H9 (cell line): Measurements from ENCODE around the gene NR3C2. TPM values are rescaled to one million over a fixed set of nuclear protein-coding genes. Genes with fewer than 3 reads are reported as not detected.

Experiments
- DNase-seq: peaks from one replicate; pipeline ENCODE4 v3.0.0-alpha.2; 2017
- H2AFZ ChIP-seq: one replicate; pipeline ENCODE4 v1.6.1; 2013; ENCODE audit warnings: mild to moderate bottlenecking, low read length, control low read depth, moderate library complexity
- H2AK5ac ChIP-seq: 2 replicates; pipeline ENCODE4 v1.6.1; 2013; ENCODE audit warnings: low read length, control low read depth, mixed read lengths; ENCODE audit not compliant: insufficient read length
- H2BK120ac ChIP-seq: one replicate; pipeline ENCODE4 v1.6.1; 2013; ENCODE audit warnings: low read depth, mild to moderate bottlenecking, low read length, control low read depth, inconsistent platforms; ENCODE audit not compliant: poor library complexity, severe bottlenecking
- H2BK12ac ChIP-seq: 2 replicates; pipeline ENCODE4 v1.6.1; 2013; ENCODE audit warnings: low read length, control low read depth, mixed read lengths, low read depth; ENCODE audit not compliant: insufficient read length
- H2BK15ac ChIP-seq: 2 replicates; pipeline ENCODE4 v1.6.1; 2013; ENCODE audit warnings: low read depth, low read length, control low read depth
- H2BK20ac ChIP-seq: one replicate; pipeline ENCODE4 v1.6.1; 2013; ENCODE audit warnings: low read depth, mild to moderate bottlenecking, low read length, control low read depth, inconsistent platforms; ENCODE audit not compliant: poor library complexity, severe bottlenecking
- H2BK5ac ChIP-seq: 2 replicates; pipeline ENCODE4 v1.6.1; 2013; ENCODE audit warnings: low read length, control low read depth, mixed read lengths; ENCODE audit not compliant: insufficient read length
- H3K14ac ChIP-seq: 2 replicates; pipeline ENCODE4 v1.6.1; 2013; ENCODE audit warnings: low read length, control low read depth; ENCODE audit not compliant: insufficient read depth
- H3K18ac ChIP-seq: 2 replicates; pipeline ENCODE4 v1.6.1; 2013; ENCODE audit warnings: low read depth, mild to moderate bottlenecking, mixed read lengths, low read length, control low read depth; ENCODE audit not compliant: insufficient read length
- H3K23ac ChIP-seq: 2 replicates; pipeline ENCODE4 v1.6.1; 2013; ENCODE audit warnings: low read length, control low read depth, mixed read lengths, low read depth; ENCODE audit not compliant: insufficient read length
- H3K23me2 ChIP-seq: 2 replicates; pipeline ENCODE4 v1.6.1; 2013; ENCODE audit warnings: low read depth, mild to moderate bottlenecking, mixed read lengths, low read length, control low read depth; ENCODE audit not compliant: insufficient read length, poor library complexity, severe bottlenecking
- H3K27ac ChIP-seq: 2 replicates; pipeline ENCODE4 v1.5.1; 2013; ENCODE audit warnings: low read length, control low read depth, mixed read lengths, low read depth; ENCODE audit not compliant: insufficient read length
- H3K27me3 ChIP-seq: 2 replicates; pipeline ENCODE4 v1.6.1; 2013; ENCODE audit warnings: low read length, control low read depth, inconsistent platforms; ENCODE audit not compliant: insufficient read depth
- H3K4ac ChIP-seq: 2 replicates; pipeline ENCODE4 v1.6.1; 2013; ENCODE audit warnings: low read depth, mild to moderate bottlenecking, control low read depth, inconsistent platforms, low read length, moderate library complexity
- H3K4me1 ChIP-seq: 2 replicates; pipeline ENCODE4 v1.6.1; 2013; ENCODE audit warnings: low read length, control low read depth, inconsistent platforms; ENCODE audit not compliant: insufficient read depth
- H3K4me2 ChIP-seq: 2 replicates; pipeline ENCODE4 v1.6.1; 2013; ENCODE audit warnings: low read length, control low read depth, mixed read lengths; ENCODE audit not compliant: insufficient read length, insufficient read depth
- H3K56ac ChIP-seq: 2 replicates; pipeline ENCODE4 v1.6.1; 2013; ENCODE audit warnings: low read depth, mild to moderate bottlenecking, mixed read lengths, low read length, control low read depth; ENCODE audit not compliant: insufficient read length
- H3K79me1 ChIP-seq: 2 replicates; pipeline ENCODE4 v1.6.1; 2013; ENCODE audit warnings: low read depth, mild to moderate bottlenecking, moderate library complexity, low read length, control low read depth, inconsistent platforms; ENCODE audit not compliant: insufficient read depth, poor library complexity, severe bottlenecking
- H3K79me2 ChIP-seq: 2 replicates; pipeline ENCODE4 v1.6.1; 2013; ENCODE audit warnings: low read length, control low read depth, inconsistent platforms; ENCODE audit not compliant: insufficient read depth
- H3K9ac ChIP-seq: 2 replicates; pipeline ENCODE4 v1.6.1; 2013; ENCODE audit warnings: low read length, control low read depth, mixed read lengths; ENCODE audit not compliant: insufficient read length; ENCODE audit errors: extremely low read depth
- H3K9me3 ChIP-seq: one replicate; pipeline ENCODE4 v1.6.1; 2013; ENCODE audit warnings: low read depth, low read length, inconsistent platforms; ENCODE audit not compliant: control insufficient read depth
- H3T11ph ChIP-seq: one replicate; pipeline ENCODE4 v1.6.1; 2013; ENCODE audit warnings: mild to moderate bottlenecking, low read length, control low read depth, inconsistent platforms
- H4K20me1 ChIP-seq: one replicate; pipeline ENCODE4 v1.6.1; 2013; ENCODE audit not compliant: control insufficient read depth, insufficient read length, insufficient read depth
- H4K5ac ChIP-seq: 2 replicates; pipeline ENCODE4 v1.6.1; 2013; ENCODE audit warnings: low read depth, mild to moderate bottlenecking, mixed read lengths, low read length, control low read depth; ENCODE audit not compliant: insufficient read length
- H4K8ac ChIP-seq: replicated peaks from 2 replicates; pipeline ENCODE4 v1.6.1; 2013; ENCODE audit warnings: low read length, control low read depth, mixed read lengths, low read depth; ENCODE audit not compliant: insufficient read length
- H4K91ac ChIP-seq: 2 replicates; pipeline ENCODE4 v1.6.1; 2013; ENCODE audit warnings: low read depth, mild to moderate bottlenecking, moderate library complexity, mixed read lengths, low read length, control low read depth; ENCODE audit not compliant: insufficient read length
- H3K27ac Mint-ChIP-seq, 3 experiments: 2 replicates in 2 of 3; 3 replicates in 1 of 3; pipeline ENCODE4 v1.8.0; 2020 to 2021; ENCODE audit warnings: mixed read lengths in 3 of 3, mild to moderate bottlenecking in 1 of 3, moderate library complexity in 1 of 3
- H3K27me3 Mint-ChIP-seq: 2 replicates; pipeline ENCODE4 v1.8.0; 2021; ENCODE audit warnings: low read depth, mild to moderate bottlenecking, moderate library complexity, mixed read lengths
- H3K36me3 Mint-ChIP-seq, 3 experiments: 2 replicates in 2 of 3; 3 replicates in 1 of 3; pipeline ENCODE4 v1.8.0; 2020 to 2021; ENCODE audit warnings: low read depth in 3 of 3, mixed read lengths in 3 of 3; ENCODE audit not compliant: insufficient read depth in 1 of 3
- H3K4me1 Mint-ChIP-seq, 2 experiments: 2 replicates each; pipeline ENCODE4 v1.8.0; 2020; ENCODE audit warnings: mixed read lengths in 2 of 2
- H3K4me3 Mint-ChIP-seq, 2 experiments: 2 replicates in 1 of 2; 3 replicates in 1 of 2; pipeline ENCODE4 v1.8.0; 2020 to 2021; ENCODE audit warnings: mild to moderate bottlenecking in 2 of 2, mixed read lengths in 2 of 2, moderate library complexity in 1 of 2
- H3K9me3 Mint-ChIP-seq, 2 experiments: 2 replicates in 1 of 2; 3 replicates in 1 of 2; pipeline ENCODE4 v1.8.0; 2020; ENCODE audit warnings: mild to moderate bottlenecking in 2 of 2, mixed read lengths in 2 of 2, moderate library complexity in 1 of 2
- WGBS: extraction: QIAGEN DNeasy Blood & Tissue Kit; methylation state at CpG from one replicate; pipeline ENCODE4 v1.1.7; 2013; ENCODE audit warnings: missing lambda C conversion rate, low lambda C conversion rate, mixed read lengths; ENCODE audit not compliant: insufficient read length; ENCODE audit errors: extremely low coverage; 5-methylcytosine and 5-hydroxymethylcytosine counted together
- total RNA-seq: library from RNA; stranded (reverse); gene quantifications from 2 replicates; pipeline ENCODE4 v1.2.1, GENCODE V29; 2021
- TF ChIP-seq, protein P1 (sequence below): fragments of 200-600 bp; sonication (generic); conservative IDR thresholded peaks from 3 replicates; pipeline ENCODE4 v1.8.0; 2021; ENCODE audit warnings: antibody characterized with exemption, mild to moderate bottlenecking

The NR3C2 gene
- total RNA-seq, 1 experiment from 2014 or later = 1.4 TPM

DNA sequence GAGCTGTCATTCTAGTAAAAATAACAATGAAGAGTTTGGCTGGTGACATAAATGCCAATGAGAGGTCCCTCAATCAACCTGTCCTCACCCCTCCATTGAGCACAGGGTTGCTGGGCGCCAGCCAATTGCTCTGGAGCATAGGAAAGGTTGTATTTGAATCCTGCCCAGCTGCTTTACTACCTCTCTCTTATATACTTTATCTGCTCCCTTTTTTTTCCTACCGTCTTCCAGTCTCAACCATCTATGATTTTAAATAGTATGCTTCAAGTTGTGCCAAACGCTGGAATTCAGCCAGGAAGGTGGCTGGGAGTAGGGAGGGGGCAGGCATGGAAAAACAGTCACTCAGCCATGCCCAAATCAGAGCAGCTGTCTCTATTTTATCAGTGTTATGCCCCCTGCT lies 153.8 kb downstream of the NR3C2 start:
- no peaks in the 10 kb centered on the region for H4K20me1 ChIP-seq
- WGBS = no CpG with 5 or more reads among the region's 3 CpGs
- Mint-ChIP-seq H3K27ac (no peak overlapping the region), H3K27me3 (no peaks in the 10 kb centered on the region), H3K36me3 (no peaks in the 10 kb centered on the region), H3K4me1 (peaks cover 3 to 5% of the 10 kb centered on the region in 2 experiments; a peak in 3 of 4 replicates), H3K4me3 (no peak overlapping the region), H3K9me3 (no peaks in the 10 kb centered on the region)
- no peak overlapping the region for H2BK15ac ChIP-seq
- H3K23me2 ChIP-seq = no peaks in the 10 kb centered on the region
- no peak overlapping the region for H3K23ac ChIP-seq
- H2BK20ac ChIP-seq = no peak overlapping the region
- no peaks in the 10 kb centered on the region for H3K9me3 ChIP-seq
- no peak overlapping the region for H2AK5ac ChIP-seq
- no peak overlapping the region for H3K27ac ChIP-seq
- H2AFZ ChIP-seq = no peak overlapping the region
- no peaks in the 10 kb centered on the region for H3K79me2 ChIP-seq
- no peak overlapping the region for H2BK5ac ChIP-seq
- no peak overlapping the region for H4K91ac ChIP-seq
- no peak overlapping the region for H3K4me2 ChIP-seq
- DNase-seq = no peak
- H3K14ac ChIP-seq = no peak overlapping the region
- H3T11ph ChIP-seq = no peak overlapping the region
- H3K18ac ChIP-seq = no peak overlapping the region
- H3K79me1 ChIP-seq = no peaks in the 10 kb centered on the region
- H4K5ac ChIP-seq = no peak overlapping the region
- H4K8ac ChIP-seq = no peak overlapping the region
- no peak overlapping the region for H3K9ac ChIP-seq
- H3K4me1 ChIP-seq = no peaks in the 10 kb centered on the region
- no peak overlapping the region for H2BK12ac ChIP-seq
- H3K27me3 ChIP-seq = no peaks in the 10 kb centered on the region
- no peak overlapping the region for H3K4ac ChIP-seq
- H3K56ac ChIP-seq = no peak overlapping the region
- H2BK120ac ChIP-seq = no peak overlapping the region
- TF ChIP-seq, protein P1, sequence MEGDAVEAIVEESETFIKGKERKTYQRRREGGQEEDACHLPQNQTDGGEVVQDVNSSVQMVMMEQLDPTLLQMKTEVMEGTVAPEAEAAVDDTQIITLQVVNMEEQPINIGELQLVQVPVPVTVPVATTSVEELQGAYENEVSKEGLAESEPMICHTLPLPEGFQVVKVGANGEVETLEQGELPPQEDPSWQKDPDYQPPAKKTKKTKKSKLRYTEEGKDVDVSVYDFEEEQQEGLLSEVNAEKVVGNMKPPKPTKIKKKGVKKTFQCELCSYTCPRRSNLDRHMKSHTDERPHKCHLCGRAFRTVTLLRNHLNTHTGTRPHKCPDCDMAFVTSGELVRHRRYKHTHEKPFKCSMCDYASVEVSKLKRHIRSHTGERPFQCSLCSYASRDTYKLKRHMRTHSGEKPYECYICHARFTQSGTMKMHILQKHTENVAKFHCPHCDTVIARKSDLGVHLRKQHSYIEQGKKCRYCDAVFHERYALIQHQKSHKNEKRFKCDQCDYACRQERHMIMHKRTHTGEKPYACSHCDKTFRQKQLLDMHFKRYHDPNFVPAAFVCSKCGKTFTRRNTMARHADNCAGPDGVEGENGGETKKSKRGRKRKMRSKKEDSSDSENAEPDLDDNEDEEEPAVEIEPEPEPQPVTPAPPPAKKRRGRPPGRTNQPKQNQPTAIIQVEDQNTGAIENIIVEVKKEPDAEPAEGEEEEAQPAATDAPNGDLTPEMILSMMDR = no peak
